Stimulated activated CD4-positive, alpha-beta T cell treated with anti-CD3 and anti-CD28 coated beads, Interleukin-4, amount 100 ng/mL, for 24 hours (primary cell): ENCODE measurements around the gene MPP4.

Experiments used
- DNase-seq: peaks from one replicate; pipeline ENCODE4 v3.0.0-alpha.2; 2020

Gene MPP4

GRCh38 chr2:201621293-201621999 lies 77.0 kb downstream of the MPP4 start:
- no peak for DNase-seq

- no peak for DNase-seq
These were observed 79.4 kb downstream of the MPP4 start for GRCh38 chr2:201618744-201619662.

GRCh38 chr2:201608021-201608420 lies 90.4 kb downstream of the MPP4 start:
- no peak for DNase-seq

GRCh38 chr2:201607568-201607967 lies 90.9 kb downstream of the MPP4 start:
- no peak for DNase-seq

DNA sequence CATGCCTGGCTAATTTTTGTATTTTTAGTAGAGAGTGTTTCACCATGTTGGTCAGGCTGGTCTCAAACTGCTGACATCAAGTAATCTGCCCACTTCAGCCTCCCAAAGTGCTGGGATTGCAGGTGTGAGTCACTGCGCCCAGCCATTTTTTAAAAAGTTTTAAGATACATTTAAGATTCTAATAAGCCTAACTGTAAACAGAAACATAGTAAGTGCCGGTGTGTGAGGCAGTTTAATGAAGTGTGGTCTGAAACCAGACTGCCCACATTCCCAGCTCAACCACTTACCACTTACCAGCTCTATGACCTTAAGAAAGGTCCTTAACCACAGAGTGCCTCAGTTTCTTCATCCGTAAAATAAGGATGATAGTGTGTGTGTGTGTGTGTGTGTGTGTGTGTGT lies 97.5 kb downstream of the MPP4 start:
- DNase-seq, result no peak

GRCh38 chr2:201597397-201597796 lies 101.0 kb downstream of the MPP4 start:
- DNase-seq, result no peak
